Peyer's patch (tissue), 4 donors: ENCODE results near the gene SSUH2.
"Not testable (repeated sequence)": the region's sequence is repeated elsewhere in the genome, so short reads cannot be mapped to it uniquely, and the experiment has no call there.

Source experiments
- POLR2A ChIP-seq, 2 donors: fragments of 450-650 bp; IDR thresholded peaks; one replicate each; pipeline ENCODE4 v1.5.1; 2017; ENCODE audit warnings: antibody characterized with exemption in 2 of 2, mild to moderate bottlenecking in 2 of 2, moderate library complexity in 2 of 2
- TF ChIP-seq, protein P1 (sequence below), 6 experiments: fragments of 450-650 bp in 4 of 6; fragments of 200-600 bp in 2 of 6; sonication (generic) in 1 of 6; IDR thresholded peaks; one replicate each; pipeline ENCODE4 v1.5.1; 2017 to 2019; ENCODE audit warnings: antibody characterized with exemption in 6 of 6, mild to moderate bottlenecking in 3 of 6, moderate library complexity in 1 of 6

GRCh38 chr3:8654572-8655329 lies 10.2 kb upstream of the SSUH2 start:
- TF ChIP-seq POLR2A (IDR thresholded peaks at IDR 0.05), result not testable (repeated sequence)
- TF ChIP-seq, protein P1, sequence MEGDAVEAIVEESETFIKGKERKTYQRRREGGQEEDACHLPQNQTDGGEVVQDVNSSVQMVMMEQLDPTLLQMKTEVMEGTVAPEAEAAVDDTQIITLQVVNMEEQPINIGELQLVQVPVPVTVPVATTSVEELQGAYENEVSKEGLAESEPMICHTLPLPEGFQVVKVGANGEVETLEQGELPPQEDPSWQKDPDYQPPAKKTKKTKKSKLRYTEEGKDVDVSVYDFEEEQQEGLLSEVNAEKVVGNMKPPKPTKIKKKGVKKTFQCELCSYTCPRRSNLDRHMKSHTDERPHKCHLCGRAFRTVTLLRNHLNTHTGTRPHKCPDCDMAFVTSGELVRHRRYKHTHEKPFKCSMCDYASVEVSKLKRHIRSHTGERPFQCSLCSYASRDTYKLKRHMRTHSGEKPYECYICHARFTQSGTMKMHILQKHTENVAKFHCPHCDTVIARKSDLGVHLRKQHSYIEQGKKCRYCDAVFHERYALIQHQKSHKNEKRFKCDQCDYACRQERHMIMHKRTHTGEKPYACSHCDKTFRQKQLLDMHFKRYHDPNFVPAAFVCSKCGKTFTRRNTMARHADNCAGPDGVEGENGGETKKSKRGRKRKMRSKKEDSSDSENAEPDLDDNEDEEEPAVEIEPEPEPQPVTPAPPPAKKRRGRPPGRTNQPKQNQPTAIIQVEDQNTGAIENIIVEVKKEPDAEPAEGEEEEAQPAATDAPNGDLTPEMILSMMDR (IDR thresholded peaks at IDR 0.05), result not testable (repeated sequence)
